Fibroblast of lung (primary cell): Measurements from ENCODE around the gene FAM110A. TPM values are rescaled to one million over a fixed set of nuclear protein-coding genes. Genes with fewer than 3 reads are reported as not detected.

ENCODE experiments used
- DNase-seq, 2 donors: peaks; one replicate each; pipeline versions ENCODE4 v3.0.0 to v3.0.0-alpha.2; 2010; ENCODE audit warnings: low read depth in 2 of 2
- H2AFZ ChIP-seq: 2 replicates; pipeline ENCODE4 v1.5.1; 2012; ENCODE audit warnings: low read length, control low read depth, inconsistent platforms
- H3K27ac ChIP-seq: 2 replicates; pipeline ENCODE4 v1.5.1; 2011; ENCODE audit warnings: low read length, control low read depth; ENCODE audit not compliant: insufficient read depth
- H3K27me3 ChIP-seq: 2 replicates; pipeline ENCODE4 v1.5.1; 2011; ENCODE audit warnings: mild to moderate bottlenecking, low read length; ENCODE audit not compliant: control insufficient read depth, insufficient read depth
- H3K36me3 ChIP-seq: 2 replicates; pipeline ENCODE4 v1.5.1; 2011; ENCODE audit warnings: low read length; ENCODE audit not compliant: control insufficient read depth, insufficient read depth
- H3K4me1 ChIP-seq: 2 replicates; pipeline ENCODE4 v1.5.1; 2011; ENCODE audit warnings: low read length; ENCODE audit not compliant: control insufficient read depth, insufficient read depth; ENCODE audit errors: extremely low read depth
- H3K4me2 ChIP-seq: 2 replicates; pipeline ENCODE4 v1.5.1; 2011; ENCODE audit warnings: low read length, control low read depth; ENCODE audit not compliant: insufficient read depth; ENCODE audit errors: extremely low read depth
- H3K4me3 ChIP-seq, 4 experiments: fragments of 200-600 bp in 1 of 4; sonication (generic) in 1 of 4; replicated peaks in 1 of 4; 2 replicates each; pipeline ENCODE4 v1.5.1; 2011 to 2016; ENCODE audit warnings: low read length in 4 of 4, low read depth in 3 of 4, mild to moderate bottlenecking in 3 of 4, control low read depth in 2 of 4, inconsistent platforms in 1 of 4, mixed read lengths in 1 of 4; ENCODE audit not compliant: insufficient read depth in 1 of 4; ENCODE audit errors: control extremely low read depth in 1 of 4
- H3K79me2 ChIP-seq: 2 replicates; pipeline ENCODE4 v1.5.1; 2012; ENCODE audit warnings: mild to moderate bottlenecking, low read length, inconsistent platforms; ENCODE audit not compliant: control insufficient read depth, insufficient read depth
- H3K9ac ChIP-seq: 2 replicates; pipeline ENCODE4 v1.5.1; 2011; ENCODE audit warnings: mild to moderate bottlenecking, low read length, control low read depth; ENCODE audit not compliant: insufficient read depth
- H3K9me3 ChIP-seq: 2 replicates; pipeline ENCODE4 v1.5.1; 2012; ENCODE audit warnings: low read depth, low read length; ENCODE audit not compliant: control insufficient read depth, insufficient read depth
- H4K20me1 ChIP-seq: 2 replicates; pipeline ENCODE4 v1.5.1; 2011; ENCODE audit warnings: low read length; ENCODE audit not compliant: control insufficient read depth, insufficient read depth; ENCODE audit errors: extremely low read depth
- EZH2 ChIP-seq: IDR thresholded peaks from 2 replicates; pipeline ENCODE4 v1.5.1; 2012; ENCODE audit warnings: low read length, control low read depth, mild to moderate bottlenecking; ENCODE audit errors: missing control alignments
- polyA plus RNA-seq, 2 donors: library from polyadenylated mRNA; depleted of rRNA in 1 of 2; stranded (reverse) in 1 of 2; unstranded in 1 of 2; fragments of >200 nt; gene quantifications; 2 replicates each; pipeline ENCODE4 v1.2.1, GENCODE V29; 2011 to 2012; ENCODE audit warnings: missing spikeins in 1 of 2
- total RNA-seq: library from RNA; depleted of rRNA; stranded (reverse); fragments of >200 nt; gene quantifications from 2 replicates; pipeline ENCODE4 v1.2.1, GENCODE V29; 2014
- TF ChIP-seq, protein P1 (sequence below), 2 donors: IDR thresholded peaks in 1 of 2; conservative IDR thresholded peaks in 1 of 2; 1 replicate in 1 of 2; 2 replicates in 1 of 2; pipeline ENCODE4 v1.5.1; 2011 to 2012; ENCODE audit warnings: low read length in 2 of 2, control low read depth in 1 of 2, inconsistent platforms in 1 of 2, low read depth in 1 of 2, mild to moderate bottlenecking in 1 of 2

The FAM110A gene
- total and polyA plus RNA-seq, 2 donors (not counting 1 experiment from before 2014, with no cell fraction given), result 1.5 to 1.8 TPM

DNA sequence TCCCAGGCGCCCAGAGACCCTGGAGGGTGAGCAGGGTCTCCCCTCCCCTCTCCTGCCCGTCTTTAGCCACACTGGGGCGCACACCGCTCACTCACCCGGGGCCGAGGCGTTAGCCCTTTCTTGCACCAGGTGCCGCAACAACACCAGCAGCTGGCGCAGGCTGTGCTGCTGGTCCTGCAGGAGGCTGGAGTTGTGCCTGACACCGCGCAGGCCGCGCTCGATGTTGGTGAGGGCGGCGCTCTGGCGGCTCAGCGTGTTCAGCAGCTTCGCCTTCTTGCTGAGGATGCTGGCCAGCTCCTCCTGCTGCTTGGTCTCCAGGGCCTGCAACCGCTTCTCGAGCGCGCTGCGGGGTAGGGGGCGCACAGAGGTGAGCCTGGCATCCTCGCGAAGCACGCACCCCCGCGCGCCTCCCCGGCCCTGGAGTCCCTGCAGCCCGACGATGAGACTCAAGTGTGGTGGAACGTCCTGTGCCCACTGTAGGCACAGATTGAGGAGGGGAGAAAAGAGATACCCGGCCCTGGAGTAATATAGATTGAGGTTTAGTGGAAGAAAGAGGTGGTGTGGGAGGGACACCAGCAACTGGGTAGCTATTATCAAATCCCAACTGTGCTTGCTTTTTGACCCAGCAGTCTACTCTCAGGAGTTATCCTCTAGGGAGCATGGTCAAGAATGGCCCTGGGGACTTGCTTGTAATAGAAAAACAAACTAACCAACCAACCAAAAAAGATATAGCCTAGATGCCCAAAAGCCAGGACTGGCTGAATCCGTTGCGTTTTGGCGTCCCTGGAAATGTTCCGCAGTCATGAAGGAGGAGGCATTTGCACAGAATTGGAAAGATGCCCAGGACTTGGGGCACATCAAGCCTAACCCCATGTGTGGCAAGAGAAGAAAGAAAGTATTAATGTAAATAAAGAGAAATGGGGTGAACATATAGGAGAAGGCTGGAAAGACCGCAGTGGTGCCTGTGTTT lies 51.8 kb downstream of the FAM110A start:
- Histone ChIP-seq H2AFZ (no peak overlapping the region), H3K4me3 (no peak overlapping the region), H3K27ac (no peak overlapping the region), H3K4me1 (peaks cover 2% of the 10 kb centered on the region), H4K20me1 (no peaks in the 10 kb centered on the region), H3K79me2 (no peaks in the 10 kb centered on the region), H3K4me2 (no peak overlapping the region), H3K9ac (no peak overlapping the region), H3K36me3 (no peaks in the 10 kb centered on the region), H3K9me3 (no peaks in the 10 kb centered on the region), H3K27me3 (no peaks in the 10 kb centered on the region)
- no peak for TF ChIP-seq EZH2
- TF ChIP-seq, protein P1, sequence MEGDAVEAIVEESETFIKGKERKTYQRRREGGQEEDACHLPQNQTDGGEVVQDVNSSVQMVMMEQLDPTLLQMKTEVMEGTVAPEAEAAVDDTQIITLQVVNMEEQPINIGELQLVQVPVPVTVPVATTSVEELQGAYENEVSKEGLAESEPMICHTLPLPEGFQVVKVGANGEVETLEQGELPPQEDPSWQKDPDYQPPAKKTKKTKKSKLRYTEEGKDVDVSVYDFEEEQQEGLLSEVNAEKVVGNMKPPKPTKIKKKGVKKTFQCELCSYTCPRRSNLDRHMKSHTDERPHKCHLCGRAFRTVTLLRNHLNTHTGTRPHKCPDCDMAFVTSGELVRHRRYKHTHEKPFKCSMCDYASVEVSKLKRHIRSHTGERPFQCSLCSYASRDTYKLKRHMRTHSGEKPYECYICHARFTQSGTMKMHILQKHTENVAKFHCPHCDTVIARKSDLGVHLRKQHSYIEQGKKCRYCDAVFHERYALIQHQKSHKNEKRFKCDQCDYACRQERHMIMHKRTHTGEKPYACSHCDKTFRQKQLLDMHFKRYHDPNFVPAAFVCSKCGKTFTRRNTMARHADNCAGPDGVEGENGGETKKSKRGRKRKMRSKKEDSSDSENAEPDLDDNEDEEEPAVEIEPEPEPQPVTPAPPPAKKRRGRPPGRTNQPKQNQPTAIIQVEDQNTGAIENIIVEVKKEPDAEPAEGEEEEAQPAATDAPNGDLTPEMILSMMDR (conservative IDR thresholded peaks at IDR 0.05 in 1 of 2, IDR thresholded peaks at IDR 0.05 in 1 of 2; ENCODE audit: low read depth in 1 of 2, low read length in 2 of 2), result no peak
- DNase-seq, result peak; percentile 19 to 38

DNA sequence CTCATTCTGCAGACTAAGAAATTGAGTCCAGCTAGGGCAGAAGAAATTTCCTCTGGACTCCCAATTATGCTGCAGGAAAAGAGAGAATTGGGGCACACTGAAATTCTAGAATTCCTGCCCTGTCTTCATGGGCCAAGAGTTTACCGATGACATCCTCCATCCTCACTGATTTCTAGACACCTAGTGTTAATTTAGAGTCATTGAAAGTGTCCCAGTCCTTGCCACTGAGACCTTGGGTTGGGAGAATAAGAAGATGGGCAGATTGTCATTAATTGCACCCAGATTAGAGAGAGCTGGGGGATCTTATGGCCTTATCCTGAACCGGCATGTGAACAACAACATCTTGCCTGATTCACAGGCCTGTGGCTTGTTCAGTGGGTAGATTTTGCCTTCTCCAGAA lies 53.6 kb downstream of the FAM110A start:
- no peak overlapping the region for H3K4me2 ChIP-seq
- H3K4me1 ChIP-seq, result no peaks in the 10 kb centered on the region
- H3K27ac ChIP-seq, result no peak overlapping the region
- TF ChIP-seq EZH2, result no peak
- TF ChIP-seq, protein P1 (conservative IDR thresholded peaks at IDR 0.05 in 1 of 2, IDR thresholded peaks at IDR 0.05 in 1 of 2; ENCODE audit: low read depth in 1 of 2, low read length in 2 of 2), result no peak
- no peaks in the 10 kb centered on the region for H3K36me3 ChIP-seq
- H3K9me3 ChIP-seq, result no peaks in the 10 kb centered on the region
- no peak for DNase-seq
- H2AFZ ChIP-seq, result no peak overlapping the region
- H3K79me2 ChIP-seq, result no peaks in the 10 kb centered on the region
- H3K9ac ChIP-seq, result no peak overlapping the region
- no peaks in the 10 kb centered on the region for H3K27me3 ChIP-seq
- no peaks in the 10 kb centered on the region for H4K20me1 ChIP-seq
- no peak overlapping the region for H3K4me3 ChIP-seq

DNA sequence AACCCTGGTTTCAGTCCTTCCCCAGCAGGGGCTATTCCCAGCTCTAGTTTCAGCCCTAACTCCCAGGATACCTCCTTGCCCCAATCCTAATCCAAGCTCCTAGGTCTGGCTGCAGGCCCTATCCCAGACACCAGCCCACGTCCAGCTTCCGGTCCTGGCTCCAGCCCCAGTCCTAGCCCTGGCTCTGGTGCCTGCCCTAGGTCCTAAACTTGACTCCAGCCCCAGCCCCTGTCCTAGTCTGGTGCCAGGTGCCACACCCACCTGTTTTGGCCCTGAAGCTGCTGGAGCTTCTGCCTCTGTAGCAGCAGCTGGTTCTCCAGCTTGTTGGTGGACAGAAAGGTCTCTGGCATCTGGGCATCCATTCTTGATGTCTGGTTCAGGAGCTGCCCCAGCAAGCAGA lies 54.5 kb downstream of the FAM110A start:
- H3K9me3 ChIP-seq, result no peaks in the 10 kb centered on the region
- H3K4me3 ChIP-seq, result no peak overlapping the region
- no peaks in the 10 kb centered on the region for H3K27me3 ChIP-seq
- DNase-seq, result no peak
- H2AFZ ChIP-seq, result no peak overlapping the region
- H3K36me3 ChIP-seq, result no peaks in the 10 kb centered on the region
- H4K20me1 ChIP-seq, result no peaks in the 10 kb centered on the region
- no peak overlapping the region for H3K4me2 ChIP-seq
- H3K27ac ChIP-seq, result no peak overlapping the region
- H3K9ac ChIP-seq, result no peak overlapping the region
- no peaks in the 10 kb centered on the region for H3K4me1 ChIP-seq
- no peak for TF ChIP-seq EZH2
- TF ChIP-seq, protein P1 (conservative IDR thresholded peaks at IDR 0.05 in 1 of 2, IDR thresholded peaks at IDR 0.05 in 1 of 2; ENCODE audit: low read depth in 1 of 2, low read length in 2 of 2), result no peak
- no peaks in the 10 kb centered on the region for H3K79me2 ChIP-seq
